Measurements from ENCODE around the gene NUTM2E.
"Not testable (repeated sequence)": the region's sequence is repeated elsewhere in the genome, so short reads cannot be mapped to it uniquely, and the experiment has no call there.

- TF ChIP-seq CTCF (conservative IDR thresholded peaks at IDR 0.05; ENCODE audit: low read length); EZH2phosphoT487 (IDR thresholded peaks at IDR 0.05; ENCODE audit: borderline replicate concordance, low read depth, low read length): not testable (repeated sequence)
These were observed 14.6 kb upstream of the NUTM2E start for GRCh38 chr10:79811895-79812294.

Data from OCI-LY7 (cell line).